B cell (primary cell): ENCODE data around the gene TMC5. TPM values are rescaled to one million over a fixed set of nuclear protein-coding genes. Genes with fewer than 3 reads are reported as not detected.

Source experiments
- ATAC-seq: fragments of 200-7000 bp; cut with Tn5 transposase; one replicate; pipeline ENCODE4 v1.10.0; 2021; ENCODE audit warnings: low read depth, mild to moderate bottlenecking, moderate number of reproducible peaks, moderate library complexity
- CTCF ChIA-PET: fragments of 350-600 bp; sonication (Branson Sonifier 250); formaldehyde crosslinking; loops from one replicate; lab custom pipeline; 2021; ENCODE audit warnings: antibody characterized with exemption, inconsistent platforms; lab: Charles Lee
- POLR2A ChIA-PET: fragments of 350-600 bp; sonication (Branson Sonifier 250); formaldehyde crosslinking; loops from one replicate; lab custom pipeline; 2021; ENCODE audit warnings: antibody characterized with exemption; lab: Charles Lee
- DNase-seq: peaks from one replicate; pipeline ENCODE4 v3.0.0; 2013
- H2AFZ ChIP-seq: 2 replicates; pipeline ENCODE4 v1.6.1; 2012; ENCODE audit warnings: mild to moderate bottlenecking, low read depth, low read length; ENCODE audit not compliant: insufficient read depth, poor library complexity, severe bottlenecking
- H3K27ac ChIP-seq, 2 donors: 1 replicate in 1 of 2; 2 replicates in 1 of 2; pipeline ENCODE4 v1.5.1; 2012 to 2013; ENCODE audit warnings: low read length in 2 of 2, mild to moderate bottlenecking in 2 of 2, moderate library complexity in 1 of 2
- H3K27me3 ChIP-seq, 4 experiments: fragments of 200-600 bp in 1 of 4; sonication (generic) in 1 of 4; replicated peaks in 1 of 4; 1 replicate in 2 of 4; 2 replicates in 2 of 4; pipeline versions ENCODE4 v1.6.1 to v1.7.0; 2013 to 2016; ENCODE audit warnings: low read length in 3 of 4, mild to moderate bottlenecking in 2 of 4, mixed read lengths in 1 of 4, moderate library complexity in 1 of 4; ENCODE audit not compliant: insufficient read depth in 4 of 4, control insufficient read depth in 3 of 4; ENCODE audit errors: control extremely low read depth in 1 of 4
- H3K36me3 ChIP-seq, 2 experiments: replicated peaks in 1 of 2; 1 replicate in 1 of 2; 2 replicates in 1 of 2; pipeline versions ENCODE4 v1.6.1 to v1.7.1; 2013; ENCODE audit warnings: low read length in 1 of 2; ENCODE audit not compliant: insufficient read depth in 2 of 2, control insufficient read depth in 1 of 2; ENCODE audit errors: control extremely low read depth in 1 of 2, extremely low read depth in 1 of 2
- H3K4me1 ChIP-seq, 2 donors: fragments of 200-600 bp in 1 of 2; sonication (generic) in 1 of 2; 1 replicate in 1 of 2; 2 replicates in 1 of 2; pipeline versions ENCODE4 v1.5.1 to v1.6.1; 2013 to 2017; ENCODE audit warnings: low read length in 2 of 2; ENCODE audit not compliant: control insufficient read depth in 2 of 2, insufficient read depth in 2 of 2
- H3K4me2 ChIP-seq: replicated peaks from 2 replicates; pipeline ENCODE3; 2012; ENCODE audit warnings: mild to moderate bottlenecking, low read depth, low read length; ENCODE audit not compliant: poor library complexity, severe bottlenecking
- H3K4me3 ChIP-seq, 5 experiments: fragments of 200-600 bp in 1 of 5; sonication (generic) in 1 of 5; 1 replicate in 3 of 5; 2 replicates in 2 of 5; pipeline versions ENCODE4 v1.5.1 to v1.7.0; 2011 to 2016; ENCODE audit warnings: low read length in 4 of 5, mild to moderate bottlenecking in 4 of 5, low read depth in 2 of 5, control low read depth in 1 of 5, moderate library complexity in 1 of 5; ENCODE audit not compliant: insufficient read depth in 1 of 5; ENCODE audit errors: control extremely low read depth in 1 of 5, extremely low read depth in 1 of 5
- H3K79me2 ChIP-seq: fragments of 200-600 bp; sonication (generic); one replicate; pipeline ENCODE4 v1.6.0; 2016; ENCODE audit warnings: low read length; ENCODE audit not compliant: control insufficient read depth, insufficient read depth
- H3K9ac ChIP-seq: fragments of 200-600 bp; sonication (generic); 2 replicates; pipeline ENCODE4 v1.6.1; 2017; ENCODE audit warnings: mild to moderate bottlenecking, low read length, moderate library complexity
- H3K9me3 ChIP-seq, 3 donors: one replicate each; pipeline versions ENCODE4 v1.6.1 to v1.7.1; 2013; ENCODE audit warnings: low read length in 2 of 3; ENCODE audit not compliant: control insufficient read depth in 2 of 3, insufficient read depth in 1 of 3; ENCODE audit errors: control extremely low read depth in 1 of 3
- H4K20me1 ChIP-seq: 2 replicates; pipeline ENCODE4 v1.6.0; 2012; ENCODE audit warnings: mild to moderate bottlenecking, low read length; ENCODE audit not compliant: insufficient read depth, control insufficient read depth, poor library complexity, severe bottlenecking
- H3K27ac Mint-ChIP-seq: one replicate; pipeline ENCODE4 v1.8.0; 2021; ENCODE audit warnings: mixed read lengths
- H3K27me3 Mint-ChIP-seq: one replicate; pipeline ENCODE4 v1.8.0; 2021; ENCODE audit warnings: mixed read lengths
- H3K4me1 Mint-ChIP-seq: one replicate; pipeline ENCODE4 v1.8.0; 2021; ENCODE audit warnings: mixed read lengths
- H3K4me3 Mint-ChIP-seq: one replicate; pipeline ENCODE4 v1.8.0; 2021; ENCODE audit warnings: mixed read lengths
- H3K9me3 Mint-ChIP-seq: one replicate; pipeline ENCODE4 v1.8.0; 2022; ENCODE audit warnings: mixed read lengths; ENCODE audit not compliant: insufficient read depth
- CTCF ChIP-seq: fragments of 200-600 bp; IDR thresholded peaks from one replicate; pipeline ENCODE4 v1.8.0; 2022; ENCODE audit warnings: antibody characterized with exemption, mild to moderate bottlenecking
- EZH2 ChIP-seq: IDR thresholded peaks from 2 replicates; pipeline ENCODE4 v1.6.1; 2012; ENCODE audit warnings: borderline replicate concordance, low read depth, mild to moderate bottlenecking, moderate library complexity, low read length; ENCODE audit not compliant: insufficient read depth, poor library complexity, severe bottlenecking
- WGBS: methylation state at CpG from one replicate; pipeline ENCODE4 v1.1.5; 2013; ENCODE audit warnings: missing lambda C conversion rate; ENCODE audit not compliant: insufficient coverage; 5-methylcytosine and 5-hydroxymethylcytosine counted together
- intact Hi-C: fragments of 100-400 bp; cut with micrococcal nuclease; formaldehyde crosslinking; loops from one replicate; pipeline ENCODE4 v1.10.0; 2022
- polyA plus RNA-seq: library from polyadenylated mRNA; depleted of rRNA; stranded (reverse); fragments of >200 nt; gene quantifications from 2 replicates; pipeline ENCODE4 v1.2.3, GENCODE V29; 2012
- total RNA-seq, 2 donors: library from RNA; stranded (reverse); fragments of 120-200 nt in 1 of 2; gene quantifications; 1 replicate in 1 of 2; 2 replicates in 1 of 2; pipeline versions ENCODE4 v1.2.3 to v1.2.4, GENCODE V29; 2013 to 2022

The TMC5 gene
- total and polyA plus RNA-seq, 2 donors (not counting 1 experiment from before 2014, with no cell fraction given) = not detected

DNA sequence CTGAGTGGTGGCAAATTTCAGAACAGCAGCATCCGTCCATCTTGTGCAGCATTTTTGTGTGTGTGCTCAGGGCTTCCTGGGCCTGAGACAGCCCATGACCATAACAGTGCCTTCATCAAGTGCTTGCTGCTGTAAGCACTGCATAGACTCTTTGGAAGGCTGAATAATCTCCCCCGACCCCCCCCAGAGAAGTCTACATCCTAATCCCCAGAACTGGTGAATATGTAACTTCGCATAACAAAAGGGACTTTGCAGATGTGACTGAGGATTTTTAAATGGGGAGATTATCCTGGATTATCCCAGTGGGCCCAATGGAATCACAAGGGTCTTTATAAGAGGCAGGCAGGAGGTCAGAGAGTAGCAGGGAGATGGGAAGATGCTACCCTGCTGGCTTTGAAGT is 50.6 kb downstream of the TMC5 start:
- intact Hi-C loops = no loop called here
- Histone ChIP-seq H3K9ac (no peak overlapping the region), H2AFZ (no peak overlapping the region), H3K27ac (no peak overlapping the region), H3K27me3 (no peaks in the 10 kb centered on the region), H3K79me2 (no peaks in the 10 kb centered on the region), H4K20me1 (no peaks in the 10 kb centered on the region), H3K9me3 (no peaks in the 10 kb centered on the region), H3K4me3 (no peak overlapping the region), H3K4me2 (no peak overlapping the region), H3K36me3 (no peaks in the 10 kb centered on the region), H3K4me1 (no peaks in the 10 kb centered on the region)
- no peak for ATAC-seq
- H3K9me3 Mint-ChIP-seq = no peaks in the 10 kb centered on the region
- H3K4me3 Mint-ChIP-seq = no peak overlapping the region
- H3K4me1 Mint-ChIP-seq = no peaks in the 10 kb centered on the region
- DNase-seq = no peak
- no peaks in the 10 kb centered on the region for H3K27me3 Mint-ChIP-seq
- POLR2A ChIA-PET = no interaction called here
- 100% methylated on average over 2 of the region's 3 CpGs for WGBS
- TF ChIP-seq CTCF (no peak), EZH2 (no peak)
- no peak overlapping the region for H3K27ac Mint-ChIP-seq
- CTCF ChIA-PET = no interaction called here

- no peaks in the 10 kb centered on the region for H4K20me1 ChIP-seq
- Mint-ChIP-seq H3K9me3 (no peaks in the 10 kb centered on the region), H3K27ac (no peak overlapping the region), H3K27me3 (peaks cover 3% of the 10 kb centered on the region), H3K4me1 (no peaks in the 10 kb centered on the region), H3K4me3 (no peak overlapping the region)
- no peaks in the 10 kb centered on the region for H3K27me3 ChIP-seq
- ChIA-PET POLR2A (no interaction called here), CTCF (no interaction called here)
- H3K4me3 ChIP-seq = no peak overlapping the region
- TF ChIP-seq CTCF (no peak), EZH2 (no peak)
- no peaks in the 10 kb centered on the region for H3K9me3 ChIP-seq
- intact Hi-C loops = no loop called here
- no peaks in the 10 kb centered on the region for H3K79me2 ChIP-seq
- WGBS = 74% methylated on average over 4 of the region's 6 CpGs
- no peaks in the 10 kb centered on the region for H3K36me3 ChIP-seq
- H3K27ac ChIP-seq = no peak overlapping the region
- ATAC-seq = no peak
- H2AFZ ChIP-seq = no peak overlapping the region
- no peaks in the 10 kb centered on the region for H3K4me1 ChIP-seq
- DNase-seq = no peak
- H3K4me2 ChIP-seq = no peak overlapping the region
- H3K9ac ChIP-seq = no peak overlapping the region
Observed at GRCh38 chr16:19472482-19472881, 54.8 kb downstream of the TMC5 start.
